GM18507 (cell line): ENCODE results near the gene BMP8B.
"Not testable (repeated sequence)": the region's sequence is repeated elsewhere in the genome, so short reads cannot be mapped to it uniquely, and the experiment has no call there.

Source experiments
- DNase-seq: peaks from one replicate; pipeline ENCODE4 v3.0.0; 2011; ENCODE audit warnings: low read depth; ENCODE audit not compliant: insufficient read length; ENCODE audit errors: extremely low spot score
- FAIRE-seq: peaks from 2 replicates; lab custom pipeline; 2011; peaks lifted over from hg19 to GRCh38; lab: Jason Lieb, UNC

Gene BMP8B

GRCh38 chr1:39788758-39789570 is at the start of gene BMP8B:
Gene BMP8B, minus strand, starts transcription at chr1:39788865. Its CDS starts 380 bp downstream, at chr1:39788485.
- DNase-seq = peak; percentile 54
- peak; percentile 64 for FAIRE-seq

- FAIRE-seq = no peak
- no peak for DNase-seq
These were observed 48.0 kb upstream of the BMP8B start for GRCh38 chr1:39836595-39837110.

- no peak for FAIRE-seq
- DNase-seq = no peak
These were observed 47.4 kb upstream of the BMP8B start for GRCh38 chr1:39835935-39836594.

GRCh38 chr1:39835110-39835509 is 46.4 kb upstream of the BMP8B start:
- FAIRE-seq (no peak), DNase-seq (no peak)

- FAIRE-seq (no peak), DNase-seq (no peak)
These were observed 45.1 kb upstream of the BMP8B start for GRCh38 chr1:39833621-39834385.

- DNase-seq = no peak
These were observed 44.5 kb upstream of the BMP8B start for GRCh38 chr1:39833121-39833520.

GRCh38 chr1:39832294-39832693 is 43.6 kb upstream of the BMP8B start:
- FAIRE-seq (no peak), DNase-seq (no peak)

More at GRCh38 chr1:39833121-39833520, 44.5 kb upstream of the BMP8B start:
- no peak for FAIRE-seq

- FAIRE-seq (no peak), DNase-seq (no peak)
These were observed 41.3 kb upstream of the BMP8B start for GRCh38 chr1:39829791-39830533.

GRCh38 chr1:39828734-39829133 is 40.1 kb upstream of the BMP8B start:
- FAIRE-seq (no peak), DNase-seq (no peak)

- FAIRE-seq, DNase-seq: not testable (repeated sequence)
These were observed 39.6 kb upstream of the BMP8B start for GRCh38 chr1:39828255-39828654.

GRCh38 chr1:39827201-39827600 is 38.5 kb upstream of the BMP8B start:
- no peak for DNase-seq
- no peak for FAIRE-seq

- FAIRE-seq = no peak
These were observed 37.9 kb upstream of the BMP8B start for GRCh38 chr1:39826583-39826982.

GRCh38 chr1:39825432-39825941 is 36.8 kb upstream of the BMP8B start:
- no peak for DNase-seq
- FAIRE-seq = peak; percentile 52

More at GRCh38 chr1:39826583-39826982, 37.9 kb upstream of the BMP8B start:
- no peak for DNase-seq

- FAIRE-seq, DNase-seq: not testable (repeated sequence)
These were observed 34.8 kb upstream of the BMP8B start for GRCh38 chr1:39823450-39823849.

GRCh38 chr1:39822146-39822545 is 33.5 kb upstream of the BMP8B start:
- DNase-seq (no peak), FAIRE-seq (no peak)

- DNase-seq (no peak), FAIRE-seq (no peak)
These were observed 30.6 kb upstream of the BMP8B start for GRCh38 chr1:39819091-39819812.

GRCh38 chr1:39818482-39818881 is 29.8 kb upstream of the BMP8B start:
- DNase-seq = no peak
- no peak for FAIRE-seq
